Mesodermal cell (in vitro differentiated cells): ENCODE results near the gene CELF2.

Experiments
- H3K27ac ChIP-seq: 2 replicates; pipeline ENCODE4 v1.7.0; 2013; ENCODE audit warnings: mild to moderate bottlenecking, low read depth, low read length, moderate library complexity; ENCODE audit not compliant: severe bottlenecking
- H3K36me3 ChIP-seq: 2 replicates; pipeline ENCODE4 v1.7.1; 2013; ENCODE audit warnings: mild to moderate bottlenecking, low read length, moderate library complexity; ENCODE audit not compliant: control insufficient read depth, insufficient read depth
- H3K4me1 ChIP-seq: one replicate; pipeline ENCODE4 v1.7.1; 2013; ENCODE audit warnings: mild to moderate bottlenecking, low read length; ENCODE audit not compliant: insufficient read depth, control insufficient read depth, poor library complexity, severe bottlenecking
- H3K4me3 ChIP-seq: 2 replicates; pipeline ENCODE4 v1.7.0; 2013; ENCODE audit warnings: low read length, control low read depth, mild to moderate bottlenecking; ENCODE audit not compliant: insufficient read depth, poor library complexity, severe bottlenecking; ENCODE audit errors: extremely low read depth
- H3K9me3 ChIP-seq: 2 replicates; pipeline ENCODE4 v1.7.1; 2013; ENCODE audit warnings: mild to moderate bottlenecking, low read length, moderate library complexity; ENCODE audit not compliant: control insufficient read depth
- WGBS, 2 experiments: methylation state at CpG; one replicate each; pipeline ENCODE4 v1.1.5; 2013; ENCODE audit warnings: missing lambda C conversion rate in 2 of 2; ENCODE audit not compliant: insufficient coverage in 2 of 2; 5-methylcytosine and 5-hydroxymethylcytosine counted together

The CELF2 gene

DNA sequence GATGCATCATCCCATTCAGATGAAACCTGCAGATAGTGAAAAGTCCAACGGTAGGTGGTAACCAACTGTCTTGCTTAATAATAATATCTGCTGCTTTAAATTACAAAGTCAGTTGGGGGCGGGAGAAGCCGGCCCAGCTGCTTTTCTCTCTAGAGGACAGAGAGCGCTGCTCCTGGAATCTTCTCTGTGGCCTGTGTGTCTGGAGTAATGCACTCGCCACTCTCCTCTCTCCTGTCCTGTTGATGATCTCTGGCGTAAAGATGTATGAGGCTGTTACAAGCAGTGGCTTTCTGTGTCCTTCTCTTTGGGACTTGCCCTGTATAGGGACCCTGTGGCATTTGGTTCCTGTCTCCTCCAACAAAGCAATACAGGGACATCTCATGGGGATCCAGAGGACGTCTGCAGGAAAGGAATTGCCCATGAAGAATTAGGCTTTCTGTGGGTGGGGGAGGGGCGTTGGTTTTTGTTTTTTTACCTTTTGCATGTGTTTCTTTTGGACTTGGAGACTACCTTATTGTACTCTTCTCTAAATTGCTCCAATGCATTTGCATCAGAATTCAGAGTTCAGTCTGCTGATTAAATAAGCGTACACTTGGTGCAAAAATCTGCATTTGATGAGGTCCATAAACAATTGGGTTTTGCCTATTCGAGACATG, 231.6 kb downstream of the CELF2 start:
- H3K36me3 ChIP-seq = peaks cover 3% of the 10 kb centered on the region
- no peak overlapping the region for H3K4me3 ChIP-seq
- H3K9me3 ChIP-seq = no peaks in the 10 kb centered on the region
- H3K4me1 ChIP-seq = peaks cover 7% of the 10 kb centered on the region
- H3K27ac ChIP-seq = no peak overlapping the region
- WGBS, 2 experiments = 68 to 74% methylated on average over 5 of the region's 10 CpGs

DNA sequence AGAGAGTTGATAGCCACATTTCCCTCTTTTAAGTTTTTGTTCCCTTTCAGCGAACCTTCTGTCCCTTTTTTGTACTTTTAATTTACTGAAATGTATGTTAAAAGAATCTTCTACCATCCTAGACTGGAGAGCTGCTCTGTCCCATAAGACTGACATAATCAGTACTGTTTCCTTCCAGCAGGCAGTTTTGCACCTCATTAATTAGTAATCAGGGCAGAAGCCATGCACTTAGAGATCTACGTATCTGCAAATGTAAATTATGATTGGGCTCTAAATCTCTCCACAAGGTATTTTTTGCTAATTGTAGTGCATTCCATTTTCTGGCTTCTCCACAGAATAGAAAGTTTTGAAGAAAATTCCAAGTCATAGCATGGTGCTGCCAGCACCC, 232.1 kb downstream of the CELF2 start:
- Histone ChIP-seq H3K4me3 (no peak overlapping the region), H3K36me3 (peaks cover 3% of the 10 kb centered on the region), H3K9me3 (no peaks in the 10 kb centered on the region), H3K4me1 (peaks cover 7% of the 10 kb centered on the region), H3K27ac (no peak overlapping the region)
- WGBS, 2 experiments = 100% methylated on average over 1 of the region's 2 CpGs; no CpG with 5 or more reads in 1 of the 2 experiments

DNA sequence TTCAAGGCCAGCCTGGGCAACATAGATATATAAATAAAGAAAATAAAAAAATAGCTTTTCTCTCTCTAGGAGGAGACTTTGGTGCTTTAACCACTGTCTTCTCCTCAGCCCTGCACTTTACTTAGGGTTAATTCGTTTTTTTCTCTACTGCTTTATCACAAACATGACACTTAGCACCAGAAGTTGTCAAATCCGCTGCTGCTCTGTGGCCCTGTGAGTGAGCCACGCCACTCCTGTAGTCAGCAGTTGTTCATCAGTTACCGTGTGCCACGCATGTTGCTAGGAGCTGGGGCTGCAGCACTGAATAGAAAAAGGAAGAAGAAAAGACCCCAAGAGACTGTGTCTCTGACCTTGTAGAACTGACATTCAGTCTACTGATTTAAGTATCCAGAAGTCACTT, 232.6 kb downstream of the CELF2 start:
- no peaks in the 10 kb centered on the region for H3K9me3 ChIP-seq
- peaks cover 3% of the 10 kb centered on the region for H3K36me3 ChIP-seq
- H3K4me3 ChIP-seq = no peak overlapping the region
- H3K27ac ChIP-seq = no peak overlapping the region
- H3K4me1 ChIP-seq = peaks cover 7% of the 10 kb centered on the region
- 93% methylated on average over 5 of the region's 5 CpGs for WGBS, 2 experiments

DNA sequence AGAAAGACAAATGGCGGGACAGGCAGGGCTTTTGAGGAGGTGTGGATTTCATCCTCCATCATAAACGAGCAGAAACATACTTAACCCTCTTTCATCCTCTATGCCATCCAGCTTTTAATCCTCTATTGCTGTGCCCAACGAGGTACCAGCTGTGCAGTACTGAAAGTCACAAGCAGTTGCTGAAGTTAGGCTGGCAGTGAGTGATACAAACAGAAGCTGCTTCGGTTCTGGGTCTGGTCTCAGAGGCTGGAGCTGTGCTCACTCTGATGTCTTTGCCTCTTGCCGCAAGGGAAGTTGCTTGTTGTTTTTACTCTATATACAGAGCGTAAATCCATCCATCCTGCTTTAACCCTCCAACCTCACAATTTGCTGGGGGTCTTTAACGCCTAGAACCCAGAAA, 235.2 kb downstream of the CELF2 start:
- Histone ChIP-seq H3K4me1 (peaks cover 7% of the 10 kb centered on the region), H3K9me3 (no peaks in the 10 kb centered on the region), H3K27ac (no peak overlapping the region), H3K4me3 (no peak overlapping the region), H3K36me3 (peaks cover 8% of the 10 kb centered on the region)
- 90 to 95% methylated on average over 4 to 5 of the region's 7 CpGs for WGBS, 2 experiments

DNA sequence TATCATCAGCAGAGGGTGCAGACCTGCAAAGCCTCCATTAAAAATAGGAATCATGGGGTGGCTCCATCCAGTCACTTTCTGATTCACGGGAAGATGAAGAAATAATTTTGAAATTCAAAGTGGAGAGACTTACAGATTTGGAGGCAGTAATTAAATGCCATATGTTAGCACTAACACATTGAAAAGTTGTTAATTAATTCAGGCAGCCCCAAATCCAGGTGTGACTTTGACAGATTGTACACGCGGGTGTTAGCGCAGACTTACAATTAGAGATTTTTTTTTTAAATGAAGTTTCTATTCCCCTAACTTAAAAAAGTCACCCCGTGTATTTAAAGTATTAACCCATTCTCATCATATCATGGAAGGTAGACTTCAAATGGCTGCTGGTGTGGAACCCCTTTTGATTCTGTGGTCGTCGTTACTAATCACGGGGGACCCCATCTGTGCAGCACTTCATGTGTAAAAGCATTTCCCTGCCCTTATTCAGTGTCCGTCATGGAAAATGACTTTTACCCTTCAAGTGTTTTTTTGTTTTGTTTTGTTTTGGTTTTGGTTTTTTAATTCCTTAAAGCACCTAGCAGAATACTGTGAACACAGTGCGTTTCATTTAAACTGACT, 235.8 kb downstream of the CELF2 start:
- Histone ChIP-seq H3K27ac (no peak overlapping the region), H3K4me1 (peaks cover 7% of the 10 kb centered on the region), H3K9me3 (no peaks in the 10 kb centered on the region), H3K4me3 (no peak overlapping the region), H3K36me3 (peaks cover 10% of the 10 kb centered on the region)
- 90 to 92% methylated on average over 2 to 4 of the region's 10 CpGs for WGBS, 2 experiments

DNA sequence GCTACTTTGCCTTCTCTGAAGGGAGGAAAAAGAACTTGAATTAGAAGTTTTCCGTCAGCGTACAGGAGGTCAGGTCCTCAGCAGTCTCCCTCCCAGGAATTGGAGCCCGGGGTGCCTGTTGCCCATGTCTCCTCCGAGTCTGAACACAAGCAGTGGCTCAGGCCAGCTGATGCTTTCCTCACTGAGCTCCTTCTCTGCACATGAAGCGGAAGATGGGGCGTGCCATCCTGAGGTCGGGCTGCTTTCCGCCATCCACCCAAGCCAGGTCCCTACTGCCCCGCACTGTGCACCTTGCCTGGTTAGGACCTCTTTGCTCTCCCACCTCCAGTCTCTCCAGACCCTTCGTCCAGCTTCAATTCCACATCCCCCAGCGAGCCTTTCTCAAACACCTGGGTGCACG, 237.5 kb downstream of the CELF2 start:
- H3K36me3 ChIP-seq = peaks cover 18% of the 10 kb centered on the region
- no peak overlapping the region for H3K4me3 ChIP-seq
- 90 to 99% methylated on average over 10 to 12 of the region's 12 CpGs for WGBS, 2 experiments
- H3K9me3 ChIP-seq = no peaks in the 10 kb centered on the region
- H3K27ac ChIP-seq = no peak overlapping the region
- no peaks in the 10 kb centered on the region for H3K4me1 ChIP-seq

DNA sequence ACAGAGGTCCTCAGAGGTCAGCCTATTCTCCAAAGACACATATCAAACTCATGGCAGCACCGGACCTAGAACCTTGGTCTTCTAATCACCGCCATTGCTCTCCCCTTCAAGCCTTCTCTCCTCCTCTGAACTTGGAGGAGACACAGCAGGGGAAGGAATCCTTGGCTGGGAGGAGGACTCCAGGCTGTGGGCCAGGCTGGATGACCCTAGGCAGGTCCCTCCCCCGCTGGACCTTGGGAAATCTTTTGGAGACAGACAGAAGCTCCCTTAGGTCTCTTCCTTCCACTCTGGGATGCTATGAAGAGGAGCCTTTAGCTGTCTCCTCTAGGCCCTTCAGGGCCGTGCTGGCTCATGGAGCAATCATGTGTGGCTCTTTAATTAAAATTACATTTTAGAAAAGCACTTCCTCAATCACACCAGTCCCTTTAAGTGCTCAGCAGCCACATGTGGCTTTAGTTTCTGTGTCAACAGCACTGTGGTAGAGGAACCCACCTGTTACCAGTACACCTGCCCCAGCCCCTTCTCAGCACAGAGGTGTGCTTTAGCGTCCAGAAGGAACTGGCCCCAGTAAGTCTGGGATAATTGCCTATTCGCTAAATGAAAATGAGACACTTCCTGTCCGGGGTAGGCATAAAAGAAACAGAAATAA, 238.2 kb downstream of the CELF2 start:
- Histone ChIP-seq H3K4me3 (no peak overlapping the region), H3K4me1 (no peaks in the 10 kb centered on the region), H3K36me3 (peaks cover 18% of the 10 kb centered on the region), H3K9me3 (no peaks in the 10 kb centered on the region), H3K27ac (no peak overlapping the region)
- WGBS, 2 experiments = 90 to 93% methylated on average over 3 to 7 of the region's 7 CpGs

DNA sequence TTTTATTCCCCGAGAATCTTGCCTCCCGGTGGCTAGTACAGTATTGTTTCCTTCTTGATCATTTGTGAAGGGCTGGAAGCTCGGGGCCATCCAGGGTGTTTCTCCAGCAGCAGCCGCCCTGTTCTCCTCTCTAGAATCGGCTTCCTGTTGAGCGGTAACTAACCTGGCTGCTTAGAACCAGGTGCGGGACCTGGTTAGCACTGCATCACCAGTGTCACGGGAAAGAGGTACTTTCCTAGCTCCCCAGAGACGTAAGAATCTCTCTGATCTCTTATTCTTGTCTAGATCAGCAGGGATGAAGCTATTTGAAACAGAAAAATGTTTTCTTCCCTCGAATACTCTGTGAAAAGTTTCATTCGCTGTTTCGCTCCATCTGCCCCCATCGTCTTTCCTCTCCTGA, 239.2 kb downstream of the CELF2 start:
- H3K4me3 ChIP-seq = no peak overlapping the region
- H3K27ac ChIP-seq = no peak overlapping the region
- 73 to 80% methylated on average over 10 to 13 of the region's 13 CpGs for WGBS, 2 experiments
- no peaks in the 10 kb centered on the region for H3K4me1 ChIP-seq
- H3K9me3 ChIP-seq = no peaks in the 10 kb centered on the region
- peaks cover 16% of the 10 kb centered on the region for H3K36me3 ChIP-seq

DNA sequence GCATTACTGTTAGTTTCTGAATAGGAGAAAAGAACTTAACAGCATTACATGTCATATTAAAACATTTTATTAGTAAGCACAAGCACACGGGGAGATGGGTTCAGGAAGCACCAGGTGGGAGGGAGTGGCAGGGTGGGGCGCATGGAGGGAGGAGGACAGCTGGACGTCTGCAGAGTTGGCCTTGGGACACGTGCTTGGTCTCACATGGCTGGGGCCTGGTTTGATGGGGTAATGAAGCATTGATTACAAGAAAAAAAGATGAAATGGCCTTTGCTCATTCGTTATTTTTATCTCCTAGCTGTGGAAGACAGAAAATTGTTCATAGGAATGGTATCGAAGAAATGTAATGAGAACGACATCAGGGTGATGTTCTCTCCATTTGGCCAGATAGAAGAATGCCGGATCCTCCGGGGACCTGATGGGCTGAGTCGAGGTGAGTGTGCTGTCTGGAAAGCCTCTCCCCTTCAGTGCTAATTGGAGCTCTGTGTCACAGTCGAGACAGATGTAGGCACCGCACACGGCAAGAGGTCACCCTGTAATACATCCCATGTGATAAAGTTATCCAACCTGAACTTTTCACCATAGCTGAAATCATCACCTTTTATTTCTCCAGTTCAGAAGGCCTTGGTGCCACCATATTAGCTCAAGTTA, 239.9 kb downstream of the CELF2 start:
- H3K4me1 ChIP-seq = no peaks in the 10 kb centered on the region
- H3K27ac ChIP-seq = no peak overlapping the region
- WGBS, 2 experiments = 89 to 95% methylated on average over 10 to 13 of the region's 13 CpGs
- H3K36me3 ChIP-seq = peaks cover 14% of the 10 kb centered on the region
- no peak overlapping the region for H3K4me3 ChIP-seq
- no peaks in the 10 kb centered on the region for H3K9me3 ChIP-seq

DNA sequence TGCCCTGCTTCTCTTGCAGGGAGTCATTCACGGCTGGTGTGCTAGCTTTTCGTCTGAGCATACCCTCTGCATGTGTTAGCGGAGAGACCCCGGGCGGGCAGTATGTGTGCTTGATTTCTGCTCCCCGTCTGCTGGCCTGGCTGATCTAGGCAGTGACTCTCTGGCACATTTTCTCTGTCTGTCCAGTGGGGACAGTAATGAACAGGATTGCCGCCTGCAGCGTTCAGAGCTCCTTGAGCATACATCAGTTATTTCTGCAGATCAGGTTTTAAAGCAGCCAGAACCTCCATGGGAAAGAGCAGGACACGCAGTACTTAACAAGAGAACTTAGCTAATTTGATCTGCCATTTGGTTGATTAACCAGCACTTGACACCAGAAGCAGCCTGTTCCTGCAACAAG, 242.5 kb downstream of the CELF2 start:
- 79 to 83% methylated on average over 9 of the region's 9 CpGs for WGBS, 2 experiments
- no peak overlapping the region for H3K27ac ChIP-seq
- peaks cover 19% of the 10 kb centered on the region for H3K36me3 ChIP-seq

More for the DNA sequence above, 242.5 kb downstream of the CELF2 start:
- Histone ChIP-seq H3K9me3 (no peaks in the 10 kb centered on the region), H3K4me3 (no peak overlapping the region), H3K4me1 (no peaks in the 10 kb centered on the region)
